Measurements from ENCODE around the gene CD3E. TPM values are rescaled to one million over a fixed set of nuclear protein-coding genes. Genes with fewer than 3 reads are reported as not detected.

CD3E gene
- total RNA-seq, 1 experiment from 2014 or later = not detected

DNA sequence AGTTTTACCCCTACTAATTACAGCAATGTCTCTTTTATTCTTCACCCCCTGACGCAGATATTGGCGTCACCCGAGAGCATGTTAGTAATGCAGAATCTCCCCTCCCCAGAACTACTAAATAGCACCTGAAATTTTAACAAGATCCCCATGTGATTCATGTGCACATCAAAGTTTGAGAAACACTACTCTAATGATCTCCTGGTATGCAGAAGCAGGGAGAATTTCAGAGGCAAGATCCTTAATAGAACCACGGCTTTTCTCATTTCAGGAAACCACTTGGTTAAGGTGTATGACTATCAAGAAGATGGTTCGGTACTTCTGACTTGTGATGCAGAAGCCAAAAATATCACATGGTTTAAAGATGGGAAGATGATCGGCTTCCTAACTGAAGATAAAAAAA is 44.9 kb downstream of the CD3E start:
- Histone ChIP-seq H3K36me3 (no peaks in the 10 kb centered on the region), H3K4me3 (no peak overlapping the region), H3K9me3 (replicated peaks) (no peaks in the 10 kb centered on the region), H3K4me1 (replicated peaks) (no peaks in the 10 kb centered on the region), H3K27ac (no peak overlapping the region), H3K27me3 (replicated peaks) (no peaks in the 10 kb centered on the region)
- DNase-seq (ENCODE audit: low read depth in 1 of 2, low spot score in 2 of 2) = no peak

DNA sequence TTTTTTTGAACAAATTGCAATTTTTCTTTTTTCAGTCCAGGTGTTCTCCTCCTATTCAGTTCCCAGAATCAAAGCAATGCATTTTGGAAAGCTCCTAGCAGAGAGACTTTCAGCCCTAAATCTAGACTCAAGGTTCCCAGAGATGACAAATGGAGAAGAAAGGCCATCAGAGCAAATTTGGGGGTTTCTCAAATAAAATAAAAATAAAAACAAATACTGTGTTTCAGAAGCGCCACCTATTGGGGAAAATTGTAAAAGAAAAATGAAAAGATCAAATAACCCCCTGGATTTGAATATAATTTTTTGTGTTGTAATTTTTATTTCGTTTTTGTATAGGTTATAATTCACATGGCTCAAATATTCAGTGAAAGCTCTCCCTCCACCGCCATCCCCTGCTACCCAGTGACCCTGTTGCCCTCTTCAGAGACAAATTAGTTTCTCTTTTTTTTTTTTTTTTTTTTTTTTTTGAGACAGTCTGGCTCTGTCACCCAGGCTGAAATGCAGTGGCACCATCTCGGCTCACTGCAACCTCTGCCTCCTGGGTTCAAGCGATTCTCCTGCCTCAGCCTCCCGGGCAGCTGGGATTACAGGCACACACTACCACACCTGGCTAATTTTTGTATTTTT is 48.7 kb downstream of the CD3E start:
- Histone ChIP-seq H3K27me3 (replicated peaks) (no peaks in the 10 kb centered on the region), H3K36me3 (no peaks in the 10 kb centered on the region), H3K4me3 (no peak overlapping the region), H3K27ac (no peak overlapping the region), H3K4me1 (replicated peaks) (no peaks in the 10 kb centered on the region), H3K9me3 (replicated peaks) (no peaks in the 10 kb centered on the region)
- peak in 1 of 2 experiments; percentile 5 for DNase-seq (ENCODE audit: low read depth in 1 of 2, low spot score in 2 of 2)

DNA sequence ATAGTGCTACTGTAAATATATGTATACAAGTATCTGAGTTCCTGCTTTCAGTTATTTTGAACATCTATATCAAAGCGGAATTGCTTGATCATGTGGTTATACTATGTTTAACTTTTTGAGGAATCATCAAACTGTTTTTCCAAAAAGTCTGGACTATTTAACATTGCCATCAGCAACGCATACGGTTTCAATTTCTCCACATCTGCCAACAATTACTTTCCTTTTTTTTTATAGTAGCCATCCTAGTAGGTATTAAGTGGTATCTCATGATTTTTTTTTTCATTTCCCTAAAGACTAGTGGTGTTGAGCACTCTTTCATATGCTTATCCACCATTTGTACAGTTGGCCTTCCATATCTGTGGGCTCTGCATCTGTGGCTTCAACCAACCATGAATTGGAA is 53.5 kb downstream of the CD3E start:
- Histone ChIP-seq H3K27ac (no peak overlapping the region), H3K27me3 (replicated peaks) (no peaks in the 10 kb centered on the region), H3K9me3 (replicated peaks) (no peaks in the 10 kb centered on the region), H3K4me3 (no peak overlapping the region), H3K4me1 (replicated peaks) (0 out of 2 replicates have a peak, but pooled peaks cover 3% of the 10 kb centered on the region), H3K36me3 (no peaks in the 10 kb centered on the region)
- DNase-seq (ENCODE audit: low read depth in 1 of 2, low spot score in 2 of 2) = no peak

DNA sequence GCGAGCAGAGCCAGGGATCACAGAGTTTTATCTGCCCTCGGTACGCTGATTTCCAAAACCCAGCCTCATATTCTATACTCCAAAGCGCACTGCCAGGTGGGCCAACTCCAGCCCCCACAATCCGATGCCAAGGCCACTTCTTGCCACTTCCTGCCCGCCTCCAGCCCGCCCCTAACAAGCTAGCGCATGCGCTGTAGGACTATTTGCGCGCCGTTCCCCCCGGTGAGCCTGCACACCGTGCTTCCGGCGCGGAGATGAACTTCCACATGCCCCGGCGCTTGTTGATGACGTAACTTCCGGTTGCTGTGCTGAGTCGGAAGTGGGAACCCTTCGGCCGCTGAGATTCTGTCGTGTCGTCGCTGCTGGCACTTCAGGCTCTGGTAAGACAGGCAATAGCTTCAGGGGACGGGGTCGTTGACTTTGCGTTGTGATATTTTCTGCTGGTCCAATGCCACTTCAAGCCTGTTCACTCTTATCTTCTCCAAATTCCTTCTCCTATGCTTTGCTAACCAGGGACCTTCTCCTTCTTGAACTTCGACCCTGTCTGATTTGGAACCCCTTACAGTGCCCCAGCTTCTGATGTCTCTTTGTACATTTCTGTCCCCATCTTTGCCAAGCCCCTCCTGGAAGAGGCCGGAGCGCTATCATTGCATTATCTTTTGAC is 54.9 kb downstream of the CD3E start, which contains the start of gene UBE4A:
TSS of gene UBE4A (plus strand) at position 306 of the 664 bp plus-strand sequence. CDS start 5,481 bp downstream, outside the sequence.
- H3K27ac ChIP-seq = 0 out of 2 replicates have a peak within 1 kb of the TSS, but pooled peaks have one; percentile 33
- peak; percentile 67 to 88 for DNase-seq (ENCODE audit: low read depth in 1 of 2, low spot score in 2 of 2)
- H3K9me3 ChIP-seq (replicated peaks) = no peaks in the 10 kb centered on the region
- peak within 1 kb of the TSS; percentile 64 for H3K4me3 ChIP-seq
- H3K36me3 ChIP-seq = no peaks in the 10 kb centered on the region
- 0 out of 2 replicates have a peak, but pooled peaks cover 3% of the 10 kb centered on the region for H3K4me1 ChIP-seq (replicated peaks)
- H3K27me3 ChIP-seq (replicated peaks) = no peaks in the 10 kb centered on the region

DNA sequence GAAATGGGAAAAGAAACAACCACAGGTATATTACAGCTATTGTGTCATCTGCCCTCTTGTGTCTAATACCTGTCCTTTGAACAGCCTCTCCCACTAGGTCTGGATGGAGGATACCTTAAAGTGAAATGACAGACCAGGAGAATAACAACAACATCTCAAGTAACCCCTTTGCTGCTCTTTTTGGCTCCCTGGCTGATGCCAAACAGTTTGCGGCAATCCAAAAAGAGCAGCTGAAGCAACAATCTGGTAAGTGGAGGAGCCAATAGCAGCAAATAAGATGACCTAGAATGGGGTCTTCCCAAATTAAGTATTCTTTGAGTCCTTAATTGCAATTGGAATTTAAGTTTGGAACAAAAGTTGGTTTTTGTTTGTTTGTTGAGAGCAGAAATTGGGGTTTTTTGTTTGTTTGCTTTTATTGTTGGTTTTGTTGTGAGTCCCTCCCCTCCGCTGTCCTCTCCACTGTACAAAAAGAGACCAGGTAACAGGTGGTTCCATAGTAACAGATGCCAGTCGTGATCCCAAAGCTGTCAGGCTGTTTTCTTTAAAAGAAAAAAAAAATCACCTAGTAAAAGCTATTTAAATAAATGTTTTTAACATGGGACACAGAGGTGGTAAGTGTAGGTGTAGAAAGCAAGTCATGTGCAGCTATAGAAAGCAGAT is 60.6 kb downstream of the CD3E start:
- Histone ChIP-seq H3K27ac (no peak overlapping the region), H3K9me3 (replicated peaks) (no peaks in the 10 kb centered on the region), H3K4me1 (replicated peaks) (no peaks in the 10 kb centered on the region), H3K27me3 (replicated peaks) (no peaks in the 10 kb centered on the region), H3K36me3 (peaks cover 15% of the 10 kb centered on the region), H3K4me3 (no peak overlapping the region)
- DNase-seq (ENCODE audit: low read depth in 1 of 2, low spot score in 2 of 2) = no peak

Other genes with a start within 250 kb of the CD3E start
- gene TMPRSS4, start 227.7 kb upstream of the CD3E start, total RNA-seq (2014; rRNA removed; shearing (Covaris generic)) = not detected in 2 replicates
- gene SMIM35, start 217.8 kb upstream of the CD3E start, total RNA-seq (2014; rRNA removed; shearing (Covaris generic)) = not detected in 2 replicates
- gene SCN4B, start 151.9 kb upstream of the CD3E start, total RNA-seq (2014; rRNA removed; shearing (Covaris generic)) = not detected in 2 replicates
- gene SCN2B, start 128.1 kb upstream of the CD3E start, total RNA-seq (2014; rRNA removed; shearing (Covaris generic)) = not detected in 2 replicates
- not detected in 2 replicates for gene JAML, start 79.7 kb upstream of the CD3E start, total RNA-seq (2014; rRNA removed; shearing (Covaris generic))
- gene MPZL3, start 52.4 kb upstream of the CD3E start, total RNA-seq (2014; rRNA removed; shearing (Covaris generic)) = not detected in 2 replicates
- gene MPZL2, start 40.4 kb upstream of the CD3E start, total RNA-seq (2014; rRNA removed; shearing (Covaris generic)) = not detected in 2 replicates
- gene CD3D, start 38.0 kb downstream of the CD3E start, total RNA-seq (2014; rRNA removed; shearing (Covaris generic)) = not detected in 2 replicates
- gene CD3G, start 39.6 kb downstream of the CD3E start, total RNA-seq (2014; rRNA removed; shearing (Covaris generic)) = not detected in 2 replicates
- 20.6 and 29.7 TPM in 2 replicates for gene UBE4A, start 54.9 kb downstream of the CD3E start, total RNA-seq (2014; rRNA removed; shearing (Covaris generic))
- gene ATP5MG, start 96.9 kb downstream of the CD3E start, total RNA-seq (2014; rRNA removed; shearing (Covaris generic)) = 51.1 and 55.4 TPM in 2 replicates
- 12.8 and 13.4 TPM in 2 replicates for gene KMT2A, start 131.8 kb downstream of the CD3E start, total RNA-seq (2014; rRNA removed; shearing (Covaris generic))
- gene TTC36, start 222.7 kb downstream of the CD3E start, total RNA-seq (2014; rRNA removed; shearing (Covaris generic)) = not detected in 2 replicates
- 2.4 and 13.4 TPM in 2 replicates for gene TMEM25, start 226.5 kb downstream of the CD3E start, total RNA-seq (2014; rRNA removed; shearing (Covaris generic))

Measured in SJSA1 (cell line).